SK-N-MC (cell line): ENCODE data around the gene TPRA1.
A peak's percentile ranks its signal among the peaks of the same experiment; 100 is the strongest.

Experiments used
- DNase-seq: peaks from one replicate; pipeline ENCODE4 v3.0.0-alpha.2; 2011; ENCODE audit warnings: low read depth, low spot score
- H3K27ac ChIP-seq: fragments of 200-600 bp; sonication (generic); 2 replicates; pipeline ENCODE4 v1.5.1; 2016; ENCODE audit warnings: mixed run types
- H3K36me3 ChIP-seq: fragments of 200-600 bp; sonication (generic); 2 replicates; pipeline ENCODE4 v1.6.1; 2017; ENCODE audit warnings: antibody characterized with exemption, low read length, mixed read lengths; ENCODE audit not compliant: insufficient read depth
- H3K4me3 ChIP-seq: fragments of 200-600 bp; sonication (generic); 2 replicates; pipeline ENCODE4 v1.5.1; 2016
- H3K9ac ChIP-seq: fragments of 200-600 bp; sonication (generic); 2 replicates; pipeline ENCODE4 v1.8.0; 2017; ENCODE audit warnings: mixed run types, mixed read lengths; ENCODE audit not compliant: insufficient read length
- H3K9me3 ChIP-seq: fragments of 200-600 bp; sonication (generic); 2 replicates; pipeline ENCODE4 v1.6.1; 2017; ENCODE audit warnings: low read depth, mild to moderate bottlenecking, antibody characterized with exemption, low read length, moderate library complexity, mixed read lengths
- EZH2 ChIP-seq: fragments of 200-600 bp; sonication (generic); IDR thresholded peaks from one replicate; pipeline ENCODE4 v1.6.1; 2017; ENCODE audit warnings: antibody characterized with exemption
- FOXP2 ChIP-seq: optimal IDR thresholded peaks from 2 replicates; pipeline ENCODE3; 2011; ENCODE audit warnings: mild to moderate bottlenecking, moderate library complexity; ENCODE audit not compliant: insufficient read depth; ENCODE audit errors: extremely low read length, control extremely low read depth
- POLR2AphosphoS5 ChIP-seq: IDR thresholded peaks from 2 replicates; pipeline ENCODE4 v1.6.1; 2012; ENCODE audit warnings: mild to moderate bottlenecking, low read depth, low read length, borderline replicate concordance

TPRA1 gene

GRCh38 chr3:127630811-127631714 is 40.5 kb upstream of the TPRA1 start:
- DNase-seq: no peak
- H3K9ac ChIP-seq: no peak overlapping the region

DNA sequence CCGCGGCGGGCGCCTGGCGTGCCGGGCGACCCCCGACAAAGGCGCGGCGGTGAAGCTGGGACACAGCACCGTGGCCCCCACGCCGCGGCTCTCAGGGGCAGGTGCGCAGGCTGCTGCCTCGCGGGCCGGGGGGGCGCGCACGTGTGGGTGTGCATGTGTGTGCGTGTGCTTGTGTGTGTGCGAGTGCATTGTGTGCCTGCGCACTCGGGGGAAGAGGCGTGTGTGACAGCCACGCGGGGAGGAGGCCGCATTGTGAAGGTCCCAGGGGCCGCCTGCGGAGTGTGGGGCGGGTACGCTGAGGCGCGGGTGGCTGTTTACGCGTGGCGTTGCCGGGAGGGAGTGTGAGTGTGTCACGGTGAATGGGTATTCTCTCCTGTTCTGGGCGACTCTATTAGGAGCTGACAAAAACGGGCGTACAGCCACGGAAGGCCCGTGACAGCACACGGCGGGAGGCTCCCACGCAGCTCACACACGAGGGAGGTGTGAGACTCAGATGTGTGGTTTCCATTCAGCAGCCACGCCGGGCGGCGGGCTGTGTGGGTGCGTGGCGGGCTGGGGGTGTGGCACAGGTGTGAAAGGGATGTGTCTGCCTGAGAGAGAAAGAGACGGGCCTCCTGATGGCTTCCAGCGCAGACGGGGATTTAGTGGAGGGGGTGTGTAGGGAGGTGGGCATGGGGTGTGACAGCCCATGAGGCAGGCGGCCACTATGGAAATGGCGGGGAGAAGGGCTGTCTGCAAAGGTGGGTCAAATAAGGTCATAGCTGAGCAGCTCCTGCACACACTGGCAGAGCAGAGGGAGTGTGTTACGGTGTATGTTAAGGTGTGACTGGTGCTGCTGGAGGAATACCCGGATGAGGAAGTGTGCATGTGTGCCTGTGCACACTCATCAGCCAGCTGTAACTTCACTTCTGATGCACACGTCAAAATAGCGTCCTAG is 39.2 kb upstream of the TPRA1 start:
- DNase-seq: no peak
- Histone ChIP-seq H3K27ac (no peak overlapping the region), H3K4me3 (peak overlapping the region; percentile 86), H3K9ac (peak overlapping the region; percentile 69), H3K36me3 (no peaks in the 10 kb centered on the region), H3K9me3 (no peaks in the 10 kb centered on the region)
- no peak for TF ChIP-seq EZH2
- TF ChIP-seq POLR2AphosphoS5: no peak
- no peak for TF ChIP-seq FOXP2

More at GRCh38 chr3:127630811-127631714, 40.5 kb upstream of the TPRA1 start:
- Histone ChIP-seq H3K9me3 (no peaks in the 10 kb centered on the region), H3K4me3 (no peak overlapping the region), H3K36me3 (no peaks in the 10 kb centered on the region), H3K27ac (no peak overlapping the region)
- TF ChIP-seq FOXP2 (no peak), EZH2 (no peak), POLR2AphosphoS5 (no peak)

DNA sequence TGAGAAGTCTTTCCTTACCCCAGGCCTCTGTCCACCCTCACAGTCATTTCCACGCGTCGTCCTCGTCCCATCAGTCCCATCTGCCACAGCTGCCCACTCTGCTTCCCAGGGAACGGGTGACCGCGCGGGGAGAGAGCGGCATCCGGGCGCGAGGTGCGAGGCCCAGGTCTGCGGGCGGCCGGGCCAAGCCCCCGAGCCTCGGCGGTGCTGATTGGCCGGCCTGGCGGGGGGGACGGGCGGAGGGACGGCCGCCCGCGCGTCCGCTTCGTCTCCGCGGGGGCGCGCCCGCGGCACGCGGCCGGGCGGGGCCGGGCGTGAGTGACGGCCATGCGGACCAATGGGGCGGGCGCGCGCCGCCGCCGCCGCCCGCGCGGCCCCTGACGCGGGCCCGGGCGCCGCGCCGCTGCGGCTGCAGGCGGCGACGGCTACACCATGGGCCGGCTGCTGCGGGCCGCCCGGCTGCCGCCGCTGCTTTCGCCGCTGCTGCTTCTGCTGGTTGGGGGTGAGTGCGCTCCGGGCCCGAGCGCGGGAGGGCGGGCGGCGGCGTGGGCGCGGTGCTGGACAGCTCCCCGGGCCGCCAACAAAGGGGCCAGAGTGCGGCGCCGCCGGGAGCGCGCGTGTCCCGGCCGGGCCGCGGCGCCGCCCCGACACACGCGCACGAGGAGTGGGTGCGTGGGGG is 38.4 kb upstream of the TPRA1 start, which contains the start of gene PODXL2:
Gene PODXL2, plus strand, starts transcription at position 398 of the 679 bp plus-strand sequence. Its CDS starts 35 bp downstream, at position 433.
- Histone ChIP-seq H3K4me3 (peak within 1 kb of the TSS; percentile 86), H3K9ac (peak within 1 kb of the TSS; percentile 69), H3K36me3 (no peaks in the 10 kb centered on the region), H3K9me3 (no peaks in the 10 kb centered on the region), H3K27ac (no peak within 1 kb of the TSS)
- TF ChIP-seq EZH2 (no peak), FOXP2 (no peak), POLR2AphosphoS5 (no peak)
- no peak for DNase-seq

DNA sequence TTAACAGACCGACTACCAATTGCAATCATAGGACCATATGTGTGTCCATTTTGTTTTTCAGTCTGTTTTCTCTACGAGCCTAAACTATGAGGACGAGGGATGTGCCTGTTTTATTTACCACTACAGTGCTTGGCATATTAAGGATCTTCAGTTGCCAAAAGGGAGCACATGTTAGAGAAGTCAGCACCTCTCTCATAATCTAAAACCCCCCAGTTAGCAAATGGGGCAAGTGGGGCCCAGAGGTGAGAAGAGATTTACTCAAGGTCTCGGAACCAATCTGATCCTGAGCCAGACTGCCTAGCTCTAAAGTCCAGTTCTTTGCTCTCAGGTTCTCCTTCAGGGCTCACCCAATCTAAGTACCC is 37.9 kb upstream of the TPRA1 start:
- DNase-seq: no peak
- TF ChIP-seq POLR2AphosphoS5 (no peak), EZH2 (no peak), FOXP2 (no peak)
- Histone ChIP-seq H3K9me3 (no peaks in the 10 kb centered on the region), H3K27ac (no peak overlapping the region), H3K36me3 (no peaks in the 10 kb centered on the region), H3K4me3 (no peak overlapping the region; the same call in 1 of the 2 replicates), H3K9ac (no peak overlapping the region)

DNA sequence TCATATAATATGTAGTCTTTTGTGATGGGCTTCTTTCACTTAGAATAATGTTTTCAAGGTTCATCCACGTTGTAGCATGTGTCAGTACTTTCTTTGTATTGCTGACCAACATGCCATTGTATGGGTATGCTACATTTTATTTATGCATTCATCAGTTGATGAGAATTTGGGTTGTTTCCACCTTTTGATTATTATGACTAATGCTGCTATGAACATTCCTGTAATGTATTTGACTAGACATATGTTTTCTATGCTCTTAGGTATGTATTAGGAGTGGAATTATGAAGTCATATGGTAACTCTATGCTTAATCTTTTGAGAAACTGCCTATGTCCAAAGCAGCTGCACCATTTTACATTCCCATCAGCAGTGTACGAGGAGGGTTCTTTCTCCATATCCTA is 35.3 kb upstream of the TPRA1 start:
- DNase-seq: no peak
- no peaks in the 10 kb centered on the region for H3K9me3 ChIP-seq
- H3K9ac ChIP-seq: no peak overlapping the region
- H3K4me3 ChIP-seq: no peak overlapping the region
- no peak for TF ChIP-seq POLR2AphosphoS5
- TF ChIP-seq FOXP2: no peak
- no peak for TF ChIP-seq EZH2
- peaks cover 20% of the 10 kb centered on the region for H3K36me3 ChIP-seq
- H3K27ac ChIP-seq: no peak overlapping the region

GRCh38 chr3:127624063-127624462 is 33.5 kb upstream of the TPRA1 start:
- no peak for DNase-seq
- no peak overlapping the region for H3K9ac ChIP-seq
- H3K36me3 ChIP-seq: peaks cover 36% of the 10 kb centered on the region
- no peak overlapping the region for H3K27ac ChIP-seq
- H3K4me3 ChIP-seq: no peak overlapping the region
- H3K9me3 ChIP-seq: no peaks in the 10 kb centered on the region
- TF ChIP-seq EZH2: no peak
- no peak for TF ChIP-seq FOXP2

- Histone ChIP-seq H3K27ac (no peak overlapping the region), H3K9ac (no peak overlapping the region), H3K36me3 (peaks cover 47% of the 10 kb centered on the region), H3K4me3 (no peak overlapping the region), H3K9me3 (no peaks in the 10 kb centered on the region)
- DNase-seq: no peak
- TF ChIP-seq FOXP2 (no peak), EZH2 (no peak), POLR2AphosphoS5 (no peak)
Measured at GRCh38 chr3:127622772-127623576, 32.4 kb upstream of the TPRA1 start.

- no peak for DNase-seq
- Histone ChIP-seq H3K9ac (no peak overlapping the region), H3K36me3 (peaks cover 57% of the 10 kb centered on the region), H3K9me3 (no peaks in the 10 kb centered on the region), H3K27ac (no peak overlapping the region), H3K4me3 (no peak overlapping the region)
- peak; percentile 13; the same call in 1 of the 2 replicates for TF ChIP-seq POLR2AphosphoS5
- no peak for TF ChIP-seq EZH2
Measured at GRCh38 chr3:127622031-127622430, 31.5 kb upstream of the TPRA1 start.
